Fibroblast of villous mesenchyme (primary cell): ENCODE data around the gene STIL. TPM values are rescaled to one million over a fixed set of nuclear protein-coding genes. Genes with fewer than 3 reads are reported as not detected.
A peak's percentile ranks its signal among the peaks of the same experiment; 100 is the strongest.

Experiments
- DNase-seq: peaks from one replicate; pipeline ENCODE4 v3.0.0-alpha.2; 2010; ENCODE audit warnings: low read depth
- H3K4me3 ChIP-seq: 2 replicates; pipeline ENCODE4 v1.5.1; 2011; ENCODE audit warnings: low read depth, mild to moderate bottlenecking, low read length
- CTCF ChIP-seq: IDR thresholded peaks from 2 replicates; pipeline ENCODE4 v1.5.1; 2012; ENCODE audit warnings: low read depth, mild to moderate bottlenecking, low read length; ENCODE audit not compliant: insufficient read depth
- total RNA-seq: library from RNA; depleted of rRNA; stranded (reverse); fragments of >200 nt; gene quantifications from 2 replicates; pipeline ENCODE4 v1.2.3, GENCODE V29; 2012

Gene STIL
- total RNA-seq, 1 donor: 21.2 TPM

- DNase-seq: no peak
- no peak for TF ChIP-seq CTCF
- H3K4me3 ChIP-seq: peak overlapping the region; percentile 74
Measured at GRCh38 chr1:47332779-47333577, 19.0 kb upstream of the STIL start.

GRCh38 chr1:47331875-47332274 lies 17.9 kb upstream of the STIL start:
- TF ChIP-seq CTCF: no peak
- no peak overlapping the region for H3K4me3 ChIP-seq

GRCh38 chr1:47330212-47330611 lies 16.3 kb upstream of the STIL start:
- no peak for TF ChIP-seq CTCF
- no peak overlapping the region for H3K4me3 ChIP-seq
- DNase-seq: no peak

More at GRCh38 chr1:47331875-47332274, 17.9 kb upstream of the STIL start:
- DNase-seq: no peak

- no peak for DNase-seq
- no peak overlapping the region for H3K4me3 ChIP-seq
- TF ChIP-seq CTCF: no peak
Measured at GRCh38 chr1:47328992-47329391, 15.0 kb upstream of the STIL start.

GRCh38 chr1:47326271-47326670 lies 12.3 kb upstream of the STIL start:
- H3K4me3 ChIP-seq: no peak overlapping the region
- no peak for DNase-seq
- TF ChIP-seq CTCF: no peak

- no peak overlapping the region for H3K4me3 ChIP-seq
- TF ChIP-seq CTCF: no peak
- no peak for DNase-seq
Measured at GRCh38 chr1:47325528-47325927, 11.6 kb upstream of the STIL start.

GRCh38 chr1:47324682-47325081 lies 10.7 kb upstream of the STIL start:
- no peak for TF ChIP-seq CTCF
- no peak for DNase-seq
- H3K4me3 ChIP-seq: no peak overlapping the region
